Inflammatory macrophage treated with lipopolysaccharide for 1 hour (primary cell): Measurements from ENCODE around the gene NID2.

Source experiments
- DNase-seq, 2 donors: peaks; one replicate each; pipeline ENCODE4 v3.0.0-alpha.2; 2020 to 2022

Gene NID2

GRCh38 chr14:52053044-52053443, 15.8 kb downstream of the NID2 start:
- no peak for DNase-seq

GRCh38 chr14:52052288-52052943, 16.4 kb downstream of the NID2 start:
- no peak for DNase-seq

GRCh38 chr14:52051871-52052270, 17.0 kb downstream of the NID2 start:
- DNase-seq: no peak

- DNase-seq: no peak
These were observed 17.6 kb downstream of the NID2 start for GRCh38 chr14:52051251-52051650.

- DNase-seq: no peak
These were observed 18.9 kb downstream of the NID2 start for GRCh38 chr14:52049721-52050588.

GRCh38 chr14:52049271-52049670, 19.6 kb downstream of the NID2 start:
- DNase-seq: no peak

GRCh38 chr14:52048641-52049204, 20.1 kb downstream of the NID2 start:
- no peak for DNase-seq

GRCh38 chr14:52048116-52048515, 20.7 kb downstream of the NID2 start:
- DNase-seq: no peak

GRCh38 chr14:52046376-52046917, 22.4 kb downstream of the NID2 start:
- DNase-seq: no peak

- no peak for DNase-seq
These were observed 23.9 kb downstream of the NID2 start for GRCh38 chr14:52044791-52045522.

- peak in 1 of 2 donors; percentile 25 for DNase-seq
These were observed 25.2 kb downstream of the NID2 start for GRCh38 chr14:52043690-52044089.

- no peak for DNase-seq
These were observed 26.2 kb downstream of the NID2 start for GRCh38 chr14:52042371-52043289.

- DNase-seq: no peak
These were observed 28.3 kb downstream of the NID2 start for GRCh38 chr14:52040598-52040997.

GRCh38 chr14:52039124-52039815, 29.6 kb downstream of the NID2 start:
- DNase-seq: no peak

- DNase-seq: no peak
These were observed 35.7 kb downstream of the NID2 start for GRCh38 chr14:52033101-52033642.

GRCh38 chr14:52032204-52032801, 36.6 kb downstream of the NID2 start:
- DNase-seq: no peak

- DNase-seq: no peak
These were observed 37.1 kb downstream of the NID2 start for GRCh38 chr14:52031781-52032180.

- peak in 1 of 2 donors; percentile 1 for DNase-seq
These were observed 39.0 kb downstream of the NID2 start for GRCh38 chr14:52029881-52030280.

GRCh38 chr14:52026901-52027300, 42.0 kb downstream of the NID2 start:
- no peak for DNase-seq

- DNase-seq: no peak
These were observed 42.7 kb downstream of the NID2 start for GRCh38 chr14:52026017-52026660.
